Neural cell (in vitro differentiated cells): Measurements from ENCODE around the gene FBXO48.

ENCODE experiments used
- EP300 ChIP-seq: fragments of 450-650 bp; conservative IDR thresholded peaks from 2 replicates; pipeline ENCODE4 v1.6.1; 2014; ENCODE audit warnings: antibody characterized with exemption, mild to moderate bottlenecking, moderate library complexity; ENCODE audit not compliant: poor library complexity, severe bottlenecking
- EZH2 ChIP-seq: fragments of 200-600, 300-800 bp; shearing (Covaris generic), sonication (generic); IDR thresholded peaks from 2 replicates; pipeline ENCODE4 v1.6.1; 2014; ENCODE audit warnings: antibody characterized with exemption, low read length, borderline replicate concordance, mild to moderate bottlenecking; ENCODE audit not compliant: insufficient read depth, poor library complexity, severe bottlenecking
- MXI1 ChIP-seq: fragments of 450-650 bp; conservative IDR thresholded peaks from 2 replicates; pipeline ENCODE4 v1.6.1; 2014; ENCODE audit warnings: antibody characterized with exemption, mild to moderate bottlenecking; ENCODE audit not compliant: poor library complexity, severe bottlenecking
- POLR2AphosphoS5 ChIP-seq: IDR thresholded peaks from 2 replicates; pipeline ENCODE4 v1.6.1; 2012
- RAD21 ChIP-seq: fragments of 450-650 bp; conservative IDR thresholded peaks from 2 replicates; pipeline ENCODE4 v1.6.1; 2014; ENCODE audit warnings: antibody characterized with exemption, mild to moderate bottlenecking, moderate library complexity
- SMC3 ChIP-seq: fragments of 450-650 bp; conservative IDR thresholded peaks from 2 replicates; pipeline ENCODE4 v1.6.1; 2014; ENCODE audit warnings: antibody characterized with exemption, mild to moderate bottlenecking, moderate library complexity; ENCODE audit not compliant: poor library complexity
- TAF1 ChIP-seq: IDR thresholded peaks from 2 replicates; pipeline ENCODE4 v1.6.1; 2012; ENCODE audit warnings: low read depth
- TF ChIP-seq, protein P1 (sequence below): fragments of 450-650 bp; IDR thresholded peaks from 2 replicates; pipeline ENCODE4 v1.5.1; 2014; ENCODE audit warnings: antibody characterized with exemption, mild to moderate bottlenecking, moderate library complexity; ENCODE audit not compliant: poor library complexity, severe bottlenecking
- TF ChIP-seq, protein P2 (sequence below): IDR thresholded peaks from 2 replicates; pipeline ENCODE4 v1.6.1; 2012; ENCODE audit warnings: borderline replicate concordance

DNA sequence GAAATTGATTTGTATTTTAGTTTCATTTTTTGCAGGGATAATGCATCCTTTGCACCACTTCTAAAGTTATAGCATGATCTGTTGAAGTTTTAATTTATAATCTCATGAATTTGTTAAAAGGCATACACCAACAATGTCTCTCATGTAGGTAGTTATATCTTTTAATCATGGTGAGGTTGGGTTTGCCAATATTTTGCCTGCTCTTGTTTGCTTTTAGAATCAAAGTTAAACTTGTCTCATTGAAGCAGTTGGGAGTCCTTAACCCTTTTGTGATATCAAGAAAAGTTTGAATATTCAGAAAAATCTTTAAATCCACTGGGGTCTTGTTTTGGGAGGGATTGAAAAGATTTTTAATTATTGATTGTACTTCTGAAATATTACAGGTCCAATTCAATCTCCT lies 32.0 kb upstream of the FBXO48 start:
- TF ChIP-seq, protein P1, sequence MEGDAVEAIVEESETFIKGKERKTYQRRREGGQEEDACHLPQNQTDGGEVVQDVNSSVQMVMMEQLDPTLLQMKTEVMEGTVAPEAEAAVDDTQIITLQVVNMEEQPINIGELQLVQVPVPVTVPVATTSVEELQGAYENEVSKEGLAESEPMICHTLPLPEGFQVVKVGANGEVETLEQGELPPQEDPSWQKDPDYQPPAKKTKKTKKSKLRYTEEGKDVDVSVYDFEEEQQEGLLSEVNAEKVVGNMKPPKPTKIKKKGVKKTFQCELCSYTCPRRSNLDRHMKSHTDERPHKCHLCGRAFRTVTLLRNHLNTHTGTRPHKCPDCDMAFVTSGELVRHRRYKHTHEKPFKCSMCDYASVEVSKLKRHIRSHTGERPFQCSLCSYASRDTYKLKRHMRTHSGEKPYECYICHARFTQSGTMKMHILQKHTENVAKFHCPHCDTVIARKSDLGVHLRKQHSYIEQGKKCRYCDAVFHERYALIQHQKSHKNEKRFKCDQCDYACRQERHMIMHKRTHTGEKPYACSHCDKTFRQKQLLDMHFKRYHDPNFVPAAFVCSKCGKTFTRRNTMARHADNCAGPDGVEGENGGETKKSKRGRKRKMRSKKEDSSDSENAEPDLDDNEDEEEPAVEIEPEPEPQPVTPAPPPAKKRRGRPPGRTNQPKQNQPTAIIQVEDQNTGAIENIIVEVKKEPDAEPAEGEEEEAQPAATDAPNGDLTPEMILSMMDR, result no peak
- no peak for TF ChIP-seq POLR2AphosphoS5
- no peak for TF ChIP-seq EZH2
- TF ChIP-seq TAF1, result no peak
- TF ChIP-seq, protein P2, sequence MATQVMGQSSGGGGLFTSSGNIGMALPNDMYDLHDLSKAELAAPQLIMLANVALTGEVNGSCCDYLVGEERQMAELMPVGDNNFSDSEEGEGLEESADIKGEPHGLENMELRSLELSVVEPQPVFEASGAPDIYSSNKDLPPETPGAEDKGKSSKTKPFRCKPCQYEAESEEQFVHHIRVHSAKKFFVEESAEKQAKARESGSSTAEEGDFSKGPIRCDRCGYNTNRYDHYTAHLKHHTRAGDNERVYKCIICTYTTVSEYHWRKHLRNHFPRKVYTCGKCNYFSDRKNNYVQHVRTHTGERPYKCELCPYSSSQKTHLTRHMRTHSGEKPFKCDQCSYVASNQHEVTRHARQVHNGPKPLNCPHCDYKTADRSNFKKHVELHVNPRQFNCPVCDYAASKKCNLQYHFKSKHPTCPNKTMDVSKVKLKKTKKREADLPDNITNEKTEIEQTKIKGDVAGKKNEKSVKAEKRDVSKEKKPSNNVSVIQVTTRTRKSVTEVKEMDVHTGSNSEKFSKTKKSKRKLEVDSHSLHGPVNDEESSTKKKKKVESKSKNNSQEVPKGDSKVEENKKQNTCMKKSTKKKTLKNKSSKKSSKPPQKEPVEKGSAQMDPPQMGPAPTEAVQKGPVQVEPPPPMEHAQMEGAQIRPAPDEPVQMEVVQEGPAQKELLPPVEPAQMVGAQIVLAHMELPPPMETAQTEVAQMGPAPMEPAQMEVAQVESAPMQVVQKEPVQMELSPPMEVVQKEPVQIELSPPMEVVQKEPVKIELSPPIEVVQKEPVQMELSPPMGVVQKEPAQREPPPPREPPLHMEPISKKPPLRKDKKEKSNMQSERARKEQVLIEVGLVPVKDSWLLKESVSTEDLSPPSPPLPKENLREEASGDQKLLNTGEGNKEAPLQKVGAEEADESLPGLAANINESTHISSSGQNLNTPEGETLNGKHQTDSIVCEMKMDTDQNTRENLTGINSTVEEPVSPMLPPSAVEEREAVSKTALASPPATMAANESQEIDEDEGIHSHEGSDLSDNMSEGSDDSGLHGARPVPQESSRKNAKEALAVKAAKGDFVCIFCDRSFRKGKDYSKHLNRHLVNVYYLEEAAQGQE, result no peak
- no peak for TF ChIP-seq EP300
- TF ChIP-seq SMC3, result no peak
- TF ChIP-seq RAD21, result no peak
- no peak for TF ChIP-seq MXI1
